ENCODE data around the gene PLAAT1.

Gene PLAAT1

DNA sequence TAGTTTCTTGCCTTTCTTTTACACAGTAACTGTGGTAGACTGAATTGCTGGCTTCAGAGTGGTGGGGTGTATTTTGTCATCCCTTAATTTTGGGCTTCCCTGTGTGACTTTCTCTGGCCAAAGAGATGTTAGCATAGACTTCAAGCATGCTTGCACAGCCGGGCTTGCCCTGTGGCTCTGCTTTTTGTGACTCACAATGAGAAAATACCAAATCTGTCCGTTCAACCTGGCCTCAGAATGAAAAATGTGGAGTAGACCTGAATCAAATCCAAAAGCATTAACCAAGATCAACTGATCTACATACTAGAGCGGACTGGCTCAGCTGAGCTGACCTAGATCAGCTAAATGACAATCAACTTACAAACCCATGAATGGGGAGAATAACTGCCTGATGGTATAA, 51.4 kb downstream of the PLAAT1 start:
- Histone ChIP-seq H3K4me3 (ENCODE audit: low read length, poor library complexity, severe bottlenecking) (no peak overlapping the region), H3K9me2 (replicated peaks; ENCODE audit: low read depth, low read length) (no peaks in the 10 kb centered on the region), H4K20me1 (ENCODE audit: insufficient read depth, low read length, poor library complexity, severe bottlenecking) (no peaks in the 10 kb centered on the region), H2AFZ (ENCODE audit: low read length) (no peak overlapping the region), H3F3A (ENCODE audit: low read depth) (no peaks in the 10 kb centered on the region), H3K79me2 (ENCODE audit: insufficient read depth, low read length) (no peaks in the 10 kb centered on the region), H3K4me2 (ENCODE audit: low read depth, low read length, poor library complexity, severe bottlenecking) (no peak overlapping the region), H3K9me3 (ENCODE audit: insufficient read depth, low read depth, low read length) (peaks cover 4% of the 10 kb centered on the region; the same call in 1 of the 2 replicates), H3K4me1 (ENCODE audit: insufficient read depth, low read length, poor library complexity, severe bottlenecking) (no peaks in the 10 kb centered on the region), H3K27me3 (ENCODE audit: insufficient read depth, low read length, poor library complexity, severe bottlenecking) (no peaks in the 10 kb centered on the region), H3K36me3 (ENCODE audit: insufficient read depth, low read length) (no peaks in the 10 kb centered on the region), H3K9ac (ENCODE audit: low read depth, low read length, poor library complexity, severe bottlenecking) (no peak overlapping the region)
- no peak for TF ChIP-seq CTCF (conservative IDR thresholded peaks at IDR 0.05; ENCODE audit: low read length)
- no peak for TF ChIP-seq EZH2phosphoT487 (IDR thresholded peaks at IDR 0.05; ENCODE audit: borderline replicate concordance)

DNA sequence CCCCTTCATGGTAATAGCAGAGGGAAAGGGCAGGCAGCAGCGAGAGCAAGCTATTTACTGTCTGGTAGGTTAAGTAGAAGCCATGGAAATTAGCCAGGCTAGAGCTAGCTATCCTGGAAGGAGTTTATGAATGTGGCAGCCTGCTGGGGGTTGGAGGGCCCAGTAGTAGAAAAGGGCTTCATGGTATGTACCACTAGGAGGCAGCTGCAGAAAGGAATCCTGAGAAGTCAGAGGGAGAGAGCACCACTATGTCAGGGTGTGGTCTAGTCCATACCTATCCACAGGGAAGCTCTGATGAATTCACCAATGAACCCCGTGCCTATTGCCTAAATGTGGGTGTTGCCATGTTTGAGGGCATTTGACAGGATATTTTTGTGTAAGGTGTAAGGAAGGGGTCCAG, 55.0 kb downstream of the PLAAT1 start:
- Histone ChIP-seq H3K79me2 (ENCODE audit: insufficient read depth, low read length) (no peaks in the 10 kb centered on the region), H3K9ac (ENCODE audit: low read depth, low read length, poor library complexity, severe bottlenecking) (no peak overlapping the region), H3K9me2 (replicated peaks; ENCODE audit: low read depth, low read length) (no peaks in the 10 kb centered on the region), H3K4me3 (ENCODE audit: low read length, poor library complexity, severe bottlenecking) (no peak overlapping the region), H3K36me3 (ENCODE audit: insufficient read depth, low read length) (no peaks in the 10 kb centered on the region), H3K9me3 (ENCODE audit: insufficient read depth, low read depth, low read length) (peaks cover 4% of the 10 kb centered on the region; the same call in 1 of the 2 replicates), H3F3A (ENCODE audit: low read depth) (no peaks in the 10 kb centered on the region), H3K4me1 (ENCODE audit: insufficient read depth, low read length, poor library complexity, severe bottlenecking) (no peaks in the 10 kb centered on the region), H3K4me2 (ENCODE audit: low read depth, low read length, poor library complexity, severe bottlenecking) (no peak overlapping the region), H3K27me3 (ENCODE audit: insufficient read depth, low read length, poor library complexity, severe bottlenecking) (no peaks in the 10 kb centered on the region), H2AFZ (ENCODE audit: low read length) (no peak overlapping the region), H4K20me1 (ENCODE audit: insufficient read depth, low read length, poor library complexity, severe bottlenecking) (no peaks in the 10 kb centered on the region)
- no peak for TF ChIP-seq CTCF (conservative IDR thresholded peaks at IDR 0.05; ENCODE audit: low read length)
- TF ChIP-seq EZH2phosphoT487 (IDR thresholded peaks at IDR 0.05; ENCODE audit: borderline replicate concordance) = no peak

DNA sequence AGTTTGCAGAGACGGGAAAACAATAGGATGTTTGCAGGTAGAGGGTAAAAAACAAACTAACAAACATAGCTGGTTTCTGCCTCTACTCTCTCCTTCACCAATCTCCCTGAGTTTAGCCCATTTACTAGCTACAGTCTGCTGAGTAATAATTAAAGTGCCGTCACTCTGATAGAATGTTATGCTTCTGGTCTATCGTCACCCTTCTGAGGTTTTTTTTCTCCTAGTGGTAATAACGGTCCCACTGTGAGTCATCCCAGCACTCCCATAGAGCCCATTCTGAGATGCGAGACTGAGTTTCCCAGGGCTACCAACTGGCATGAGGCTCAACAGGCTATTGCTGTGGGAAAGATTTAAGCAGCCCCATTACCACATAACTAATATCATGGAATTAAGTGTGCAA, 56.4 kb downstream of the PLAAT1 start:
- H3K4me3 ChIP-seq (ENCODE audit: low read length, poor library complexity, severe bottlenecking) = no peak overlapping the region
- H3K9me3 ChIP-seq (ENCODE audit: insufficient read depth, low read depth, low read length) = no peaks in the 10 kb centered on the region
- H4K20me1 ChIP-seq (ENCODE audit: insufficient read depth, low read length, poor library complexity, severe bottlenecking) = no peaks in the 10 kb centered on the region
- no peaks in the 10 kb centered on the region for H3F3A ChIP-seq (ENCODE audit: low read depth)
- no peaks in the 10 kb centered on the region for H3K27me3 ChIP-seq (ENCODE audit: insufficient read depth, low read length, poor library complexity, severe bottlenecking)
- no peak overlapping the region for H3K9ac ChIP-seq (ENCODE audit: low read depth, low read length, poor library complexity, severe bottlenecking)
- TF ChIP-seq CTCF (conservative IDR thresholded peaks at IDR 0.05; ENCODE audit: low read length) = no peak
- no peak for TF ChIP-seq EZH2phosphoT487 (IDR thresholded peaks at IDR 0.05; ENCODE audit: borderline replicate concordance)
- no peak overlapping the region for H2AFZ ChIP-seq (ENCODE audit: low read length)
- no peaks in the 10 kb centered on the region for H3K9me2 ChIP-seq (replicated peaks; ENCODE audit: low read depth, low read length)
- H3K4me2 ChIP-seq (ENCODE audit: low read depth, low read length, poor library complexity, severe bottlenecking) = no peak overlapping the region
- H3K79me2 ChIP-seq (ENCODE audit: insufficient read depth, low read length) = no peaks in the 10 kb centered on the region
- H3K4me1 ChIP-seq (ENCODE audit: insufficient read depth, low read length, poor library complexity, severe bottlenecking) = no peaks in the 10 kb centered on the region
- H3K36me3 ChIP-seq (ENCODE audit: insufficient read depth, low read length) = no peaks in the 10 kb centered on the region
